Muscle layer of duodenum (tissue), 2 donors: Measurements from ENCODE around the gene S100G.

Experiments
- H3K27ac ChIP-seq: one replicate; pipeline ENCODE4 v1.7.0; 2013; ENCODE audit warnings: mild to moderate bottlenecking, low read length
- H3K27me3 ChIP-seq: one replicate; pipeline ENCODE4 v1.7.0; 2013; ENCODE audit warnings: low read depth, mild to moderate bottlenecking, control low read depth, low read length
- H3K36me3 ChIP-seq, 2 donors: one replicate each; pipeline ENCODE4 v1.7.0; 2013; ENCODE audit warnings: low read length in 2 of 2, control low read depth in 1 of 2, mild to moderate bottlenecking in 1 of 2; ENCODE audit not compliant: insufficient read depth in 2 of 2, control insufficient read depth in 1 of 2
- H3K4me1 ChIP-seq, 2 donors: one replicate each; pipeline ENCODE4 v1.7.0; 2013; ENCODE audit warnings: low read length in 2 of 2, mild to moderate bottlenecking in 2 of 2, control low read depth in 1 of 2, moderate library complexity in 1 of 2; ENCODE audit not compliant: insufficient read depth in 2 of 2, control insufficient read depth in 1 of 2
- H3K4me3 ChIP-seq, 2 donors: one replicate each; pipeline ENCODE4 v1.7.0; 2013; ENCODE audit warnings: low read length in 2 of 2, low read depth in 1 of 2, mild to moderate bottlenecking in 1 of 2
- H3K9me3 ChIP-seq, 2 donors: one replicate each; pipeline ENCODE4 v1.7.0; 2013; ENCODE audit warnings: low read length in 2 of 2, control low read depth in 1 of 2, mild to moderate bottlenecking in 1 of 2; ENCODE audit not compliant: control insufficient read depth in 1 of 2
- donor health status: healthy.

The S100G gene

GRCh38 chrX:16671005-16671404 is 21.0 kb downstream of the S100G start:
- Histone ChIP-seq H3K36me3 (no peaks in the 10 kb centered on the region), H3K27me3 (no peaks in the 10 kb centered on the region), H3K27ac (no peak overlapping the region), H3K9me3 (no peaks in the 10 kb centered on the region), H3K4me1 (no peaks in the 10 kb centered on the region), H3K4me3 (no peak overlapping the region)

GRCh38 chrX:16678689-16679088 is 28.7 kb downstream of the S100G start:
- Histone ChIP-seq H3K27me3 (no peaks in the 10 kb centered on the region), H3K27ac (no peak overlapping the region), H3K9me3 (no peaks in the 10 kb centered on the region), H3K4me1 (no peaks in the 10 kb centered on the region), H3K36me3 (peaks cover 3 to 21% of the 10 kb centered on the region in 2 donors), H3K4me3 (no peak overlapping the region)

- Histone ChIP-seq H3K27ac (no peak overlapping the region), H3K4me1 (no peaks in the 10 kb centered on the region), H3K36me3 (peaks cover under 1 to 16% of the 10 kb centered on the region in 2 donors), H3K9me3 (no peaks in the 10 kb centered on the region), H3K4me3 (no peak overlapping the region), H3K27me3 (no peaks in the 10 kb centered on the region)
Observed at GRCh38 chrX:16683007-16683664, 33.2 kb downstream of the S100G start.

- peaks cover 4 to 11% of the 10 kb centered on the region in 2 donors for H3K36me3 ChIP-seq
- no peak overlapping the region for H3K27ac ChIP-seq
- H3K9me3 ChIP-seq, result no peaks in the 10 kb centered on the region
- no peak overlapping the region for H3K4me3 ChIP-seq
- H3K27me3 ChIP-seq, result no peaks in the 10 kb centered on the region
- H3K4me1 ChIP-seq, result no peaks in the 10 kb centered on the region
Observed at GRCh38 chrX:16687514-16687913, 37.6 kb downstream of the S100G start.

- no peaks in the 10 kb centered on the region for H3K9me3 ChIP-seq
- no peaks in the 10 kb centered on the region for H3K4me1 ChIP-seq
- H3K27me3 ChIP-seq, result no peaks in the 10 kb centered on the region
- peaks cover 10 to 21% of the 10 kb centered on the region in 2 donors for H3K36me3 ChIP-seq
- no peak overlapping the region for H3K4me3 ChIP-seq
- no peak overlapping the region for H3K27ac ChIP-seq
Observed at GRCh38 chrX:16695079-16695676, 45.2 kb downstream of the S100G start.

GRCh38 chrX:16696956-16697355 is 47.0 kb downstream of the S100G start:
- H3K27ac ChIP-seq, result no peak overlapping the region
- no peak overlapping the region for H3K4me3 ChIP-seq
- H3K9me3 ChIP-seq, result no peaks in the 10 kb centered on the region
- no peaks in the 10 kb centered on the region for H3K27me3 ChIP-seq
- no peaks in the 10 kb centered on the region for H3K4me1 ChIP-seq
- H3K36me3 ChIP-seq, result peaks cover 10 to 17% of the 10 kb centered on the region in 2 donors

- no peak overlapping the region for H3K27ac ChIP-seq
- no peaks in the 10 kb centered on the region for H3K27me3 ChIP-seq
- peaks cover 6% of the 10 kb centered on the region in 2 donors for H3K36me3 ChIP-seq
- H3K9me3 ChIP-seq, result no peaks in the 10 kb centered on the region
- no peak overlapping the region for H3K4me3 ChIP-seq
- H3K4me1 ChIP-seq, result no peaks in the 10 kb centered on the region
Observed at GRCh38 chrX:16699389-16699788, 49.4 kb downstream of the S100G start.

GRCh38 chrX:16700734-16701133 is 50.8 kb downstream of the S100G start:
- H3K27me3 ChIP-seq, result no peaks in the 10 kb centered on the region
- no peak overlapping the region for H3K4me3 ChIP-seq
- H3K9me3 ChIP-seq, result no peaks in the 10 kb centered on the region
- no peak overlapping the region for H3K27ac ChIP-seq
- H3K36me3 ChIP-seq, result peaks cover 6% of the 10 kb centered on the region in 2 donors
- H3K4me1 ChIP-seq, result no peaks in the 10 kb centered on the region

- H3K4me3 ChIP-seq, result no peak overlapping the region
- H3K27ac ChIP-seq, result no peak overlapping the region
- H3K9me3 ChIP-seq, result no peaks in the 10 kb centered on the region
- peaks cover 1 to 3% of the 10 kb centered on the region in 2 donors for H3K36me3 ChIP-seq
- no peaks in the 10 kb centered on the region for H3K27me3 ChIP-seq
- no peaks in the 10 kb centered on the region for H3K4me1 ChIP-seq
Observed at GRCh38 chrX:16702700-16703599, 53.0 kb downstream of the S100G start.
